Thoracic aorta (tissue), 2 donors: ENCODE results near the gene PDLIM5. TPM values are rescaled to one million over a fixed set of nuclear protein-coding genes. Genes with fewer than 3 reads are reported as not detected.
A peak's percentile ranks its signal among the peaks of the same experiment; 100 is the strongest.

Experiments
- ATAC-seq: fragments of 150-250 bp; one replicate; pipeline ENCODE4 v1.8.0; 2017; ENCODE audit warnings: low read depth; ENCODE audit not compliant: insufficient number of reproducible peaks, low FRiP score
- DNase-seq: peaks from one replicate; pipeline ENCODE4 v3.0.0-alpha.2; 2020; ENCODE audit warnings: low spot score
- H3K27ac ChIP-seq, 2 donors: fragments of 200-600 bp; sonication (generic); 1 replicate in 1 of 2; 2 replicates in 1 of 2; pipeline ENCODE4 v1.5.1; 2016; ENCODE audit warnings: mild to moderate bottlenecking in 2 of 2, moderate library complexity in 2 of 2
- H3K27me3 ChIP-seq: fragments of 200-600 bp; sonication (generic); replicated peaks from 2 replicates; pipeline ENCODE4 v1.6.0; 2016; ENCODE audit warnings: mild to moderate bottlenecking; ENCODE audit not compliant: insufficient read depth
- H3K36me3 ChIP-seq: fragments of 200-600 bp; sonication (generic); one replicate; pipeline ENCODE4 v1.5.1; 2016
- H3K4me1 ChIP-seq, 2 donors: fragments of 200-600 bp; sonication (generic); 1 replicate in 1 of 2; 2 replicates in 1 of 2; pipeline versions ENCODE4 v1.5.1 to v1.6.0; 2016; ENCODE audit warnings: low read depth in 2 of 2, mild to moderate bottlenecking in 1 of 2; ENCODE audit not compliant: control insufficient read depth in 1 of 2
- H3K4me3 ChIP-seq: fragments of 200-600 bp; sonication (generic); 2 replicates; pipeline ENCODE4 v1.5.1; 2016; ENCODE audit warnings: mild to moderate bottlenecking
- H3K9me3 ChIP-seq: fragments of 200-600 bp; sonication (generic); 2 replicates; pipeline ENCODE4 v1.5.1; 2016
- total RNA-seq, 2 donors: library from RNA; depleted of rRNA; stranded (reverse); fragments of >200 nt; gene quantifications; one replicate each; pipeline versions ENCODE4 v1.1.0 to v1.2.3, GENCODE V29; 2016
- TF ChIP-seq, protein P1 (sequence below): fragments of 200-600 bp; sonication (generic); IDR thresholded peaks from one replicate; pipeline ENCODE4 v1.5.1; 2019; ENCODE audit warnings: antibody characterized with exemption

Gene PDLIM5
- total RNA-seq, 2 donors from 2014 or later = 275 to 328 TPM

DNA sequence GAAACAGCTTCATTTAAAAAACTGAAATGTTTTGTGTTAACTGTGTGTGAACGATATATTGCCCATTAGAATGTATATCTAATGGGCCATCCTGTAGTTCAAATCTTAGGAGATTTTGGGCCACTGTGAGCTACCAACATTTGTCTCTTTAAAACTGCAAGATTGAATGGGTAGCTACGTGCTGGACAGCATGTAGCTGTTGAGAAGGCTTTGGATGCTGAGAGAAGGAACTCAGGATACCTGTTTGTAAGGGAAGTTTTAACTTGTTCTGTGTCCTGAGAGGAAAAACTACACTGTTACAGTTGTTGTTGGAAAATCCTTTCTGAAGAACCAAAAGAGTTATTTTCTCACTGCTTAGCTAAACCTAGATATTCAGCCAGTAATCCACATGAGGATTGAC is 45.9 kb downstream of the PDLIM5 start:
- H3K27me3 ChIP-seq = no peaks in the 10 kb centered on the region
- H3K9me3 ChIP-seq = no peaks in the 10 kb centered on the region
- H3K36me3 ChIP-seq = no peaks in the 10 kb centered on the region
- TF ChIP-seq, protein P1, sequence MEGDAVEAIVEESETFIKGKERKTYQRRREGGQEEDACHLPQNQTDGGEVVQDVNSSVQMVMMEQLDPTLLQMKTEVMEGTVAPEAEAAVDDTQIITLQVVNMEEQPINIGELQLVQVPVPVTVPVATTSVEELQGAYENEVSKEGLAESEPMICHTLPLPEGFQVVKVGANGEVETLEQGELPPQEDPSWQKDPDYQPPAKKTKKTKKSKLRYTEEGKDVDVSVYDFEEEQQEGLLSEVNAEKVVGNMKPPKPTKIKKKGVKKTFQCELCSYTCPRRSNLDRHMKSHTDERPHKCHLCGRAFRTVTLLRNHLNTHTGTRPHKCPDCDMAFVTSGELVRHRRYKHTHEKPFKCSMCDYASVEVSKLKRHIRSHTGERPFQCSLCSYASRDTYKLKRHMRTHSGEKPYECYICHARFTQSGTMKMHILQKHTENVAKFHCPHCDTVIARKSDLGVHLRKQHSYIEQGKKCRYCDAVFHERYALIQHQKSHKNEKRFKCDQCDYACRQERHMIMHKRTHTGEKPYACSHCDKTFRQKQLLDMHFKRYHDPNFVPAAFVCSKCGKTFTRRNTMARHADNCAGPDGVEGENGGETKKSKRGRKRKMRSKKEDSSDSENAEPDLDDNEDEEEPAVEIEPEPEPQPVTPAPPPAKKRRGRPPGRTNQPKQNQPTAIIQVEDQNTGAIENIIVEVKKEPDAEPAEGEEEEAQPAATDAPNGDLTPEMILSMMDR = no peak
- no peak for ATAC-seq
- H3K4me3 ChIP-seq = no peak overlapping the region
- peaks cover 29 to 59% of the 10 kb centered on the region in 2 donors for H3K4me1 ChIP-seq
- DNase-seq = no peak
- peak overlapping the region; percentile 2 to 19 for H3K27ac ChIP-seq

DNA sequence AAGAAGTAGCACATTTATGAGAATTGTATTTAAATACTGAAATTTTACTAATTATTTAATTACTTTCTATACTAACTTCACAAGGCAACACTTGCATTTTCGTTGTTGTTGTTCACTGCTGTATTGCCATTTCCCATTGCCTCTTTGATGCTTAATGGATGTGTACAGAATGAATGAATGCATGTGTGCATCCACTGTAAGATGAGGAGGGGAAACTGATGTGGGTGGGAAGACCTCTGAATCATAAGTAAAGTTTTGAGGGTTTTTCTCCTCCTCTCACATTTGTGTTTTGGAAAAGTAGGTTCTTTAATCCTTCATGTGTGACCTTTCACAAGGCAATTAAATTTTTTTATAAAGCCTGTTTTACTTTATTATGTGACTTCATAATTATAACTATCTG is 46.8 kb downstream of the PDLIM5 start:
- Histone ChIP-seq H3K36me3 (no peaks in the 10 kb centered on the region), H3K4me3 (no peak overlapping the region), H3K27ac (no peak overlapping the region), H3K27me3 (no peaks in the 10 kb centered on the region), H3K9me3 (no peaks in the 10 kb centered on the region), H3K4me1 (peaks cover 30 to 66% of the 10 kb centered on the region in 2 donors)
- DNase-seq = no peak
- TF ChIP-seq, protein P1 = no peak
- ATAC-seq = no peak

DNA sequence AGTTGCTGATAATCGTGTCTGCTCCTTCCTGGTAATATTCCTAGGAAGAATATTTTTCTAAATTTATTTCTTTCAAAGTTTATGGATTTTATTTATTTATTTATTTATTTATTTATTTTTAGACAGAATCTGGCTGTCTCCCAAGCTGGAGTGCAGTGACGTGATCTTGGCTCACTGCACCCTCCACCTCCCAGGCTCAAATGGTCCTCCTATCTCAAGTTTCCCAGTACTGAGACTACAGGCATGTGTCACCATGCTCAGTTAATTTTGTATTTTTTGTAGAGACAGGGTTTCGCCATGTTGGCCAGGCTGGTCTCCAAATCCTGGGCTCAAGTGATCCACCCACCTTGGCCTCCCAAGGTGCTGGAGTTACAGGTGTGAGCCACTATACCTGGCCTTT is 48.9 kb downstream of the PDLIM5 start:
- H3K4me1 ChIP-seq = peaks cover 33 to 87% of the 10 kb centered on the region in 2 donors
- ATAC-seq = no peak
- no peaks in the 10 kb centered on the region for H3K27me3 ChIP-seq
- H3K36me3 ChIP-seq = no peaks in the 10 kb centered on the region
- H3K27ac ChIP-seq = peak overlapping the region; percentile 47 to 61
- H3K4me3 ChIP-seq = no peak overlapping the region
- no peak for DNase-seq
- TF ChIP-seq, protein P1 = no peak
- H3K9me3 ChIP-seq = no peaks in the 10 kb centered on the region

DNA sequence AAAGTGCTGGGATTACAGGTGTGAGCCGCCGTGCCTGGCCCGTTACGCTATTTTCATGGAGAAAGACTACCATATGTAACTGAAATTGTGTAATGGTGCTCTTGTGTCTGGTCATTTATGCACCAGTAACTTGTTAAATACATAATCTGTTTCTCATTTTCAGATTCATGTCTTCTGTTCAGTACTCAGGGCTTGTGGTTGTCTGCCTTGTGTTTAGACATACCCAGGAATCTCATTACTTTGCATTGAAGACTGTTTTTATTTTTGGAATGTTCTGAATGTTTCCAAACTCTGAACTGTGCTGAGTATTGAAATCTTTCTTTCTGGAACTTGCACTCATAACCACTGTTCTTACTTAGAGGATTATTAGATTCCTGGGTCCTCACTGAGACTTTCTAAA is 52.8 kb downstream of the PDLIM5 start:
- Histone ChIP-seq H3K4me1 (peaks cover 46 to 95% of the 10 kb centered on the region in 2 donors), H3K4me3 (no peak overlapping the region), H3K36me3 (no peaks in the 10 kb centered on the region), H3K27ac (no peak overlapping the region), H3K9me3 (no peaks in the 10 kb centered on the region), H3K27me3 (no peaks in the 10 kb centered on the region)
- no peak for ATAC-seq
- DNase-seq = no peak
- TF ChIP-seq, protein P1 = no peak

DNA sequence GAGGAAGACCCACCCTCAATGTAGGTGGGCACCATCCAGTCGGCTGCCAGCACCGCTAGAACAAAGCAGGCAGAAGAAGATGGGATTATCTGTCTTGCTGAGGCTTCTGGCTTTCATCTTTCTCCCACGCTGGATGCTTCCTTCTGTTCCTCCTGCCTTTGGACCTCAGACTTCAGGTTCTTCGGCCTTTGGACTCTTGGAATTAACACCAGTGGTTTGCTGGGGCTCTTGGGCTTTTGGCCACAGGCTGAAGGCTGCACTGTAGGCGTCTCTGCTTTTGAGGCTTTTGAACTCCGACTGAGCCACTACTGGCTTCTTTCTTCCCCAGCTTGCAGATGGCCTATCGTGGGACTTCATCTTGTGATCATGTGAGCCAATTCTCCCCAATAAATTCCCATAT is 55.1 kb downstream of the PDLIM5 start:
- TF ChIP-seq, protein P1 = no peak
- Histone ChIP-seq H3K4me3 (no peak overlapping the region), H3K9me3 (no peaks in the 10 kb centered on the region), H3K27me3 (no peaks in the 10 kb centered on the region), H3K36me3 (no peaks in the 10 kb centered on the region), H3K4me1 (peaks cover 39 to 91% of the 10 kb centered on the region in 2 donors), H3K27ac (peak overlapping the region; percentile 40 to 55)
- ATAC-seq (no peak), DNase-seq (no peak)
